MM.1S (cell line): ENCODE results near the gene NANOS1.

ENCODE experiments used
- EZH2phosphoT487 ChIP-seq: fragments of 300-600 bp; sonication (generic); IDR thresholded peaks from 2 replicates; pipeline ENCODE4 v1.6.1; 2018; ENCODE audit warnings: antibody characterized with exemption, low read length
- TF ChIP-seq, protein P1 (sequence below): fragments of 300-600 bp; sonication (generic); IDR thresholded peaks from 2 replicates; pipeline ENCODE4 v1.5.1; 2016; ENCODE audit warnings: antibody characterized with exemption, low read length, mixed read lengths

DNA sequence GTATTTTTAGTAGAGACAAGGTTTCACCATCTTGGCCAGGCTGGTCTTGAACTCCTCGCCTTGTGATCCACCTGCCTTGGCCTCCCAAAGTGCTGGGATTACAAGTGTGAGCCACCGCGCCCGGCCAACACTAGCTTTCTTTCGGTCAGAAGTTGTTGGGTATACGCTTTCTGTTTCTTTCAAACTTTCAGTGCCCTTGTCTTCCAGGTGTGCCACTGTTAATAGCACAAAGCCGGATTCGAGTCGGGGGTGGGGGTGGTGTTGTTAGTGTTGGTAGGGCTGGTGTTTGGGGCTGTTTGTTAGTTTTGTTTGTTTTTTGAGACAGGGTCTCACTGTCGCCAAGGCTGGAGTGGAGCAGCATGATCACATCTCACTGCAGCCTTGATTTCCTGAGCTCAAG lies 33.8 kb upstream of the NANOS1 start:
- no peak for TF ChIP-seq EZH2phosphoT487
- TF ChIP-seq, protein P1, sequence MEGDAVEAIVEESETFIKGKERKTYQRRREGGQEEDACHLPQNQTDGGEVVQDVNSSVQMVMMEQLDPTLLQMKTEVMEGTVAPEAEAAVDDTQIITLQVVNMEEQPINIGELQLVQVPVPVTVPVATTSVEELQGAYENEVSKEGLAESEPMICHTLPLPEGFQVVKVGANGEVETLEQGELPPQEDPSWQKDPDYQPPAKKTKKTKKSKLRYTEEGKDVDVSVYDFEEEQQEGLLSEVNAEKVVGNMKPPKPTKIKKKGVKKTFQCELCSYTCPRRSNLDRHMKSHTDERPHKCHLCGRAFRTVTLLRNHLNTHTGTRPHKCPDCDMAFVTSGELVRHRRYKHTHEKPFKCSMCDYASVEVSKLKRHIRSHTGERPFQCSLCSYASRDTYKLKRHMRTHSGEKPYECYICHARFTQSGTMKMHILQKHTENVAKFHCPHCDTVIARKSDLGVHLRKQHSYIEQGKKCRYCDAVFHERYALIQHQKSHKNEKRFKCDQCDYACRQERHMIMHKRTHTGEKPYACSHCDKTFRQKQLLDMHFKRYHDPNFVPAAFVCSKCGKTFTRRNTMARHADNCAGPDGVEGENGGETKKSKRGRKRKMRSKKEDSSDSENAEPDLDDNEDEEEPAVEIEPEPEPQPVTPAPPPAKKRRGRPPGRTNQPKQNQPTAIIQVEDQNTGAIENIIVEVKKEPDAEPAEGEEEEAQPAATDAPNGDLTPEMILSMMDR, result no peak
